ENCODE data around the gene FAM136A. TPM values are rescaled to one million over a fixed set of nuclear protein-coding genes. Genes with fewer than 3 reads are reported as not detected.
"Not testable (repeated sequence)": the region's sequence is repeated elsewhere in the genome, so short reads cannot be mapped to it uniquely, and the experiment has no call there.

Gene FAM136A
- total RNA-seq, 2 donors from 2014 or later, result 81.3 to 91.8 TPM

GRCh38 chr2:70300771-70301343 is 1.0 kb downstream of the FAM136A start:
- peaks cover 43% of the 10 kb centered on the region for H3K36me3 Mint-ChIP-seq (ENCODE audit: low read depth)
- 76% methylated on average over 10 of the region's 10 CpGs; no CpG with 5 or more reads in 1 of the 2 experiments for WGBS, 2 experiments (ENCODE audit: insufficient coverage in 1 of 2, insufficient read length in 1 of 2)
- Histone ChIP-seq H3K36me3 (ENCODE audit: control insufficient read depth, insufficient read depth, low read length) (peaks cover 47% of the 10 kb centered on the region), H3K27me3 (ENCODE audit: control insufficient read depth, insufficient read depth, low read length, poor library complexity, severe bottlenecking) (no peaks in the 10 kb centered on the region), H3K4me3 (ENCODE audit: low read length) (peak overlapping the region; percentile 88), H3K9me3 (ENCODE audit: control insufficient read depth, low read length) (peaks cover 7% of the 10 kb centered on the region), H3K4me1 (ENCODE audit: control insufficient read depth, insufficient read depth, low read length) (peaks cover 4% of the 10 kb centered on the region), H3K27ac (ENCODE audit: low read depth, low read length) (no peak overlapping the region), H3K9ac (ENCODE audit: extremely low read depth, low read length, poor library complexity, severe bottlenecking) (peak overlapping the region; percentile 77)
- peaks cover 16% of the 10 kb centered on the region for H3K4me1 Mint-ChIP-seq
- peak; percentile 45 for DNase-seq
- H3K9me3 Mint-ChIP-seq, result peaks cover 9% of the 10 kb centered on the region
- H3K27me3 Mint-ChIP-seq (ENCODE audit: insufficient read depth), result no peaks in the 10 kb centered on the region
- peak overlapping the region; percentile 81 for H3K4me3 Mint-ChIP-seq
- TF ChIP-seq, protein P1, sequence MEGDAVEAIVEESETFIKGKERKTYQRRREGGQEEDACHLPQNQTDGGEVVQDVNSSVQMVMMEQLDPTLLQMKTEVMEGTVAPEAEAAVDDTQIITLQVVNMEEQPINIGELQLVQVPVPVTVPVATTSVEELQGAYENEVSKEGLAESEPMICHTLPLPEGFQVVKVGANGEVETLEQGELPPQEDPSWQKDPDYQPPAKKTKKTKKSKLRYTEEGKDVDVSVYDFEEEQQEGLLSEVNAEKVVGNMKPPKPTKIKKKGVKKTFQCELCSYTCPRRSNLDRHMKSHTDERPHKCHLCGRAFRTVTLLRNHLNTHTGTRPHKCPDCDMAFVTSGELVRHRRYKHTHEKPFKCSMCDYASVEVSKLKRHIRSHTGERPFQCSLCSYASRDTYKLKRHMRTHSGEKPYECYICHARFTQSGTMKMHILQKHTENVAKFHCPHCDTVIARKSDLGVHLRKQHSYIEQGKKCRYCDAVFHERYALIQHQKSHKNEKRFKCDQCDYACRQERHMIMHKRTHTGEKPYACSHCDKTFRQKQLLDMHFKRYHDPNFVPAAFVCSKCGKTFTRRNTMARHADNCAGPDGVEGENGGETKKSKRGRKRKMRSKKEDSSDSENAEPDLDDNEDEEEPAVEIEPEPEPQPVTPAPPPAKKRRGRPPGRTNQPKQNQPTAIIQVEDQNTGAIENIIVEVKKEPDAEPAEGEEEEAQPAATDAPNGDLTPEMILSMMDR (conservative IDR thresholded peaks at IDR 0.05), result no peak
- peak overlapping the region; percentile 98 for H3K27ac Mint-ChIP-seq

- H3K27ac ChIP-seq (ENCODE audit: low read depth, low read length); H3K27me3 ChIP-seq (ENCODE audit: control insufficient read depth, insufficient read depth, low read length, poor library complexity, severe bottlenecking); DNase-seq; H3K9me3 Mint-ChIP-seq; H3K4me1 Mint-ChIP-seq; H3K9ac ChIP-seq (ENCODE audit: extremely low read depth, low read length, poor library complexity, severe bottlenecking); H3K4me3 ChIP-seq (ENCODE audit: low read length); H3K27me3 Mint-ChIP-seq (ENCODE audit: insufficient read depth); H3K27ac Mint-ChIP-seq; H3K9me3 ChIP-seq (ENCODE audit: control insufficient read depth, low read length); H3K4me3 Mint-ChIP-seq; H3K4me1 ChIP-seq (ENCODE audit: control insufficient read depth, insufficient read depth, low read length): not testable (repeated sequence)
- peaks cover 43% of the 10 kb centered on the region for H3K36me3 Mint-ChIP-seq (ENCODE audit: low read depth)
- H3K36me3 ChIP-seq (ENCODE audit: control insufficient read depth, insufficient read depth, low read length), result peaks cover 47% of the 10 kb centered on the region
- 98% methylated on average over 4 of the region's 4 CpGs; no CpG with 5 or more reads in 1 of the 2 experiments for WGBS, 2 experiments (ENCODE audit: insufficient coverage in 1 of 2, insufficient read length in 1 of 2)
Measured at GRCh38 chr2:70297828-70298227, 4.0 kb downstream of the FAM136A start.

DNA sequence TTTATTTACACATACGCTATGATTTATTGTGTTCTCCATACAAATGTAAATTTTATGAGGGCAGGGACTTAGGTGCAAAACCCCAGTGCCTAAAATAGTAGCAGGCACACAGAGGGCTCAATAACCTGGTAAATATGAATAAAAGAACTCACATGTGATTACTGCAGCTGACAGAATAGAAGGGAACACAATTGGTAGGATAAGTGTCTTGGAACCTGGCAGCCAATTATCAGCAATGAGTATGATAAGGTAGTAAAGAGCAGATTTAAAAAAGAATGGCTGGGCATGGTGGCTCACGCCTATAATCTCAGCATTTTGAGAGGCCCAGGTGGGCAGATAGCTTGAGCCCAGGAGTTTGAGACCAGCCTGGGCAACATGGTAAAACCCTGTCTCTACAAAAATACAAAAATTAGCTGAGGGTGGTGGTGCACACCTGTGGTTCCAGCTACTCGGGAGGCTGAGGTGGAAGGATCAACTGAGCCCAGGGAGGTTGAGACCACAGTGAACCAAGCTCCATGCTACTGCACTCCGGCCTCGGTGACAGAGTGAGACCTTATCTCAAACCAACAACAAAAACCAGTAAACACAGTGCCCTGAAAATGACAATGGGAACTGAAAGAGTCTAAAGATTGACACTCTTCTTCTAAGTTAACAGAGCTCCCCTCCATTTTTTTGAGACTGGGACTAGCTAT is 18.2 kb downstream of the FAM136A start:
- TF ChIP-seq, protein P1 (conservative IDR thresholded peaks at IDR 0.05), result no peak
- Histone ChIP-seq H3K4me1 (ENCODE audit: control insufficient read depth, insufficient read depth, low read length) (no peaks in the 10 kb centered on the region), H3K27ac (ENCODE audit: low read depth, low read length) (no peak overlapping the region), H3K36me3 (ENCODE audit: control insufficient read depth, insufficient read depth, low read length) (peaks cover 98% of the 10 kb centered on the region), H3K9me3 (ENCODE audit: control insufficient read depth, low read length) (peaks cover 37% of the 10 kb centered on the region), H3K27me3 (ENCODE audit: control insufficient read depth, insufficient read depth, low read length, poor library complexity, severe bottlenecking) (no peaks in the 10 kb centered on the region), H3K4me3 (ENCODE audit: low read length) (peak overlapping the region; percentile 53), H3K9ac (ENCODE audit: extremely low read depth, low read length, poor library complexity, severe bottlenecking) (no peak overlapping the region)
- no peak overlapping the region for H3K4me3 Mint-ChIP-seq
- no peak for DNase-seq
- peak overlapping the region; percentile 2 for H3K27ac Mint-ChIP-seq
- 86 to 98% methylated on average over 4 to 5 of the region's 5 CpGs for WGBS, 2 experiments (ENCODE audit: insufficient coverage in 1 of 2, insufficient read length in 1 of 2)
- H3K36me3 Mint-ChIP-seq (ENCODE audit: low read depth), result peaks cover 85% of the 10 kb centered on the region
- no peaks in the 10 kb centered on the region for H3K9me3 Mint-ChIP-seq
- H3K27me3 Mint-ChIP-seq (ENCODE audit: insufficient read depth), result no peaks in the 10 kb centered on the region
- peaks cover 6% of the 10 kb centered on the region for H3K4me1 Mint-ChIP-seq
